Keratinocyte (primary cell): ENCODE data around the gene STK35.

ENCODE experiments used
- EZH2 ChIP-seq: IDR thresholded peaks from one replicate; pipeline ENCODE4 v1.6.1; 2012; ENCODE audit warnings: inconsistent platforms, mild to moderate bottlenecking, low read length, moderate library complexity
- TF ChIP-seq, protein P1 (sequence below), 3 experiments: IDR thresholded peaks in 1 of 3; conservative IDR thresholded peaks in 1 of 3; optimal IDR thresholded peaks in 1 of 3; 2 replicates in 2 of 3; 3 replicates in 1 of 3; pipeline versions ENCODE3 to v1.5.1; 2011; ENCODE audit warnings: low read length in 3 of 3, mild to moderate bottlenecking in 3 of 3, moderate library complexity in 2 of 3, control low read depth in 1 of 3, inconsistent platforms in 1 of 3; ENCODE audit not compliant: insufficient read depth in 2 of 3; ENCODE audit errors: extremely low read depth in 1 of 3

DNA sequence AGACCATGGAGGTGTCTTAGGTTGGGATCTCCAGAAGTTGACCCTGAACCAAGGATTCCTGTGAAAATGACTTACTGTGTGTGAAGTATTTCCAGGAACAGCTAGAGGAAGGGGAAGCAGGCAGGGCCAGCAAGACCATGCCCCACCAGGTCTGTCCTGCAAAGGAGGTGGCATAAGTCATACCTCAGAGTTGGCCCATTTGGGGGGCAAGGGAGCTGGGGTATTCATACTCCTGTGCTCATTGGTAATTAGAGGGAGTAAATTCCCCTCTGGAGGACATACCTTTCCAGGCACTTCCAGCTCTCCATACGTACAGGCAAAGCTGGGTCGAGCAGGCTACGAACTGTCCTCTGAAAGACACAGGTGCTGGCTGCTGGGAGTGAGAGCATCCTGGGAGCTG, 72.4 kb downstream of the STK35 start:
- TF ChIP-seq, protein P1, sequence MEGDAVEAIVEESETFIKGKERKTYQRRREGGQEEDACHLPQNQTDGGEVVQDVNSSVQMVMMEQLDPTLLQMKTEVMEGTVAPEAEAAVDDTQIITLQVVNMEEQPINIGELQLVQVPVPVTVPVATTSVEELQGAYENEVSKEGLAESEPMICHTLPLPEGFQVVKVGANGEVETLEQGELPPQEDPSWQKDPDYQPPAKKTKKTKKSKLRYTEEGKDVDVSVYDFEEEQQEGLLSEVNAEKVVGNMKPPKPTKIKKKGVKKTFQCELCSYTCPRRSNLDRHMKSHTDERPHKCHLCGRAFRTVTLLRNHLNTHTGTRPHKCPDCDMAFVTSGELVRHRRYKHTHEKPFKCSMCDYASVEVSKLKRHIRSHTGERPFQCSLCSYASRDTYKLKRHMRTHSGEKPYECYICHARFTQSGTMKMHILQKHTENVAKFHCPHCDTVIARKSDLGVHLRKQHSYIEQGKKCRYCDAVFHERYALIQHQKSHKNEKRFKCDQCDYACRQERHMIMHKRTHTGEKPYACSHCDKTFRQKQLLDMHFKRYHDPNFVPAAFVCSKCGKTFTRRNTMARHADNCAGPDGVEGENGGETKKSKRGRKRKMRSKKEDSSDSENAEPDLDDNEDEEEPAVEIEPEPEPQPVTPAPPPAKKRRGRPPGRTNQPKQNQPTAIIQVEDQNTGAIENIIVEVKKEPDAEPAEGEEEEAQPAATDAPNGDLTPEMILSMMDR (optimal IDR thresholded peaks at IDR 0.05 in 1 of 3, IDR thresholded peaks at IDR 0.05 in 1 of 3, conservative IDR thresholded peaks at IDR 0.05 in 1 of 3; ENCODE audit: extremely low read depth in 1 of 3, insufficient read depth in 2 of 3, low read length in 3 of 3) = no peak
- TF ChIP-seq EZH2 = no peak
